ENCODE data around the gene SCLY.
A peak's percentile ranks its signal among the peaks of the same experiment; 100 is the strongest.
"Not testable (repeated sequence)": the region's sequence is repeated elsewhere in the genome, so short reads cannot be mapped to it uniquely, and the experiment has no call there.

The SCLY gene

DNA sequence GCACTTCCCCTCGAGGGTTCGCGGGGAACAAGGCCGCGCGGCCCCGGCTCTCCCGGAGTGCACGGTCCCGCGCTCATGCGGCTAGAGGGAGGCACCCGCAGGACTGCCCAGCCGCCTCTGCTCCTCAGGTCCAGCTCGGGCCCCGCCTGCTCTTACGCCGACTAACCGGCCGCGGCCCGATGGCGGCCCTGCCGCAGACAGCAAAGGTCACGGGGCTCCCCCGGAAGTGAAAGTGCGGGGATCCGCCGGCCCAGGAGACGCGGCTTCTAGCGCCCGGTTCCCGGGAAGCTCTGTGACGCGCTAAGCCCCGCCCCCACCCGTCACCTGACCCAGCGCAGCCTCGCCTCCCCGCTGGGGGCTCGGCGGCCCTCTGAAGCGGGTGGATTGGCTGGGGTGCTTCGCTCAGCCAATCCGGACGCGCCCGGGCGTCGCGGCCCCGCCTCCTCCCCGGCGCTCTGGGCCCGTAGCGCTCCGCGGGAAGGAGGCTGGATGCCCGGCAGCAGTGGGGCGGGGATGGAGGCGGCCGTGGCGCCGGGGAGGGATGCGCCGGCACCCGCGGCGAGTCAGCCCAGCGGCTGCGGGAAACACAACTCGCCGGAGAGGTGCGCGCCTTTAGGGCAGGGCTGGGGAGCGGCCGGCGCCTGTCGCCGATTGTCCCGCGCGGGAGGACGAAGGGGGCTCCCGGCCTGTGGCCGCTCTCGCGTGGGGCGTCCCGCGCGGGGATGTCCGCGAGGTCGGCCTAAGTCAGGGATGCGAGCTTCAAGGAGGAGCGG is at the start of gene SCLY:
TSS of gene SCLY (plus strand) at position 460 of the 773 bp plus-strand sequence. CDS start at position 514, 54 bp downstream.
- peak; percentile 94 to 95 for DNase-seq (ENCODE audit: low read depth in 2 of 2)

- no peak for DNase-seq (ENCODE audit: low read depth in 2 of 2)
Observed at GRCh38 chr2:238013806-238014205, 47.0 kb upstream of the SCLY start.

DNA sequence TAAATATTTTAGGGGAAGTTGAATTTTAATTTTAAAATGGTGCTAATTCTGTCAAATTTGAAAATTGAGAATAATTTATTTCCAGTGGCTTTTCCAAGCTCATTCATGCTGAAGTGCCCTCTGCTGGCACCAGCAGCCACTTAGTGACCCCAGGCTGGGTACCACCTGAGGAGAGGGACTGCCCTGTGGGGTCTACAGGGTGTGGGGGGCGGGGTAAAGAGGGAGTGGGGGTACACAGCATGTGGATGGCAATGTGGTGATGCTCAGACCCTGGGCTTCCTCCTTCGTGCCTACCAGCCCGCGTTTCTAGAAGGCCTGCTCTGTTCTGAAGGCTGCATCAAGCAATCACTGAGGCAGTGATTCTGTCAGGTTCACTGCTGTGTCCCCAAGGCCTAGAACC is 45.1 kb upstream of the SCLY start:
- DNase-seq (ENCODE audit: low read depth in 2 of 2) = no peak

DNA sequence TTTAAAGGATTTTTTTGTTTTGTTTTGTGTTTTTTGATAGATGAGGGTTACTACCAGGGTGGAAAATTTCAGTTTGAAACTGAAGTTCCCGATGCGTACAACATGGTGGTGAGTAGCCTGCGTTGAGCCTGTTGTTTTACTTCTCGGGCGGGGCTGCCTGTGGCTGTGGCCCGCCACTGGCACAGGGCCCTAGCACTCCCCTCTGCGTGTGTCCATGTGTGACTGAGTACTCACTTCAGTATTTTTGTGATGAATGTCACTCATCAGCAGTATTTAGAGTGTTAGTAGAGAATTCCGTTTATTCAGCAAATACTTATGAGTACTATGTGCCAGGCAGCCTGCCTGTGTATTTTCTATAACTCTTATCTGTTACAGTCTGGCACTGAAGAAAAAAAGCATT is 44.3 kb upstream of the SCLY start:
- DNase-seq (ENCODE audit: low read depth in 2 of 2) = no peak

DNA sequence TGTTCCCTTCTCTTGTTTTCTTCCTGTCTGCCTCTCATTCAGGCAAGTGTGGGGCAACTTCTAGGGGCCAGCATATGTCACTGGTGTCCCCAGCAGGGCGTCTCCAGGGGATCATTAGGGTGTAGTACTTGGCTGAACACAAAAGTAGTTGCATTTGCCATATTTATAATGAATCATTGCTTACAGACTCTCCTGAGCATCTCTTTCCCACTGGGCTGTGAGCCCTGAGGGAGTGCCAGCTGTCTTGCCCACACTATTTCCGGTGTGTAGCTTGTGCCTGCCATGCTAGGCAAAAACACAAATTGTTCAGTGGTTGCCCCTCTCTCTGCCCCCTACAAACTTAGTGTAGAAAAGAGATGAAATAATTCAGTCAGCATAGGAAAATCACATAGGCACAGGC is 40.8 kb upstream of the SCLY start:
- no peak for DNase-seq (ENCODE audit: low read depth in 2 of 2)

GRCh38 chr2:238020816-238021215 is 40.0 kb upstream of the SCLY start:
- DNase-seq (ENCODE audit: low read depth in 2 of 2) = no peak

DNA sequence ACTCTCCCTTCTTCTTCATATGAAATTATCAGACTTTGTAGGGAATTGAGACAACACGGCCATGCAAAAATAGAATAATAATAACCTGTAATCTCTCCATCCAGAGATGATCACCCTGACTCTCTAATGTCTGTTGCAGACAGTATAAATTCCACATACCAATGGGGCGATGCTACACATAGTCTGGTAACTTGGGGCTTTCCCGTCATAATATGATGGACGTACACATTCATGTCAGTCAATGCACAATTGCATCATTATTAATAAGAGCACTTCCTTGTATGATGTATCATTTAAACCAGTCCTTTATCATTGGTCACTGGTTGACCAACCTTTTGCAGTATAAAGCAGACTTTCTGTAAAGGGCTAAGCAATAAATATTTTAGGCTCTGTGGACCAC is 39.5 kb upstream of the SCLY start:
- DNase-seq (ENCODE audit: low read depth in 2 of 2) = no peak

DNA sequence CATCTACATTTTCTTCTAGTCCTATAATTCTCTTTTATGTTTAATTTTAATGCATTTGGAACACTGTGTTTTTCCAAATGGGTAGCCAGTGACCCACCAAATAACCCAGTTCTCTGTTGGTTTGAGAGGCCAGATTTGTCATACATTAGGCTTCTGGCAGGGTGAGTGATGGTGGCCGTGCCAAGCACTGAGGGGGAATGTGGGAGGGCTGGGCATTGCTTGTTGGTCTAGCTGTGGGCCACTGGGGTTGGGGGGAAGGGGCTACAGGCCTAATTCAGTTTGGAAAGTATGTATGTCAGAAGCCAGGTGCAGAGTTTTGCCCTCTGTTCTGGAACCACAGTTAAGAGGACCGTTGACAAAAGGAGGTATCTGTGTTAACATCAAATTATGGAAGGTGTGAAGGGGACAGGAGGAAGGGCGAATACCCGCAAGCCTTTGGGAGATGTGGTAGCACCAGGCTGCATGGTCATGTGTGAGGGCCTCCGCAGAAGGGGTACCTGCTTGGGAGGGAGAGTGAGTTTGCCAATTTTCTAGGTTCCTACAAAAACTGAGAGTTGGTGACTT is 38.1 kb upstream of the SCLY start:
- DNase-seq (ENCODE audit: low read depth in 2 of 2) = no peak

DNA sequence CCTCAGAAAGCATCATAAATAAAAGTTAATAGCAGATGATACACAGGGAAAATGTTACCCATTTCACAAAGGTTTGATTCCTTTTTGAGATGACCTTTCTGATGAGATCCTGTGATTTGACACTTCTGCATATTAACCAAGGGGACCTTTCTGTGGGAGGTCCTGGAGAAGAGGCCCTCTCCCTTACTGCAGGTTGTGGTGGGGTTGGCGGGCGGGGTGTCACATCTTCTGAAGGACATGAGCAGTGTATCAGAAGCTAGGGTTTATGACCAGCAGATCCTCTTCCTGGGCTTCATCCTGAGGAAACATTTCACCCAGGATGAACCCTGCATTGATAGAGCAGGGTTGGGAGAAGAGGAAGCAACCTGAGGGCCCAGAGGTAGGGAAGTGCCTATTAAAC is 37.2 kb upstream of the SCLY start:
- no peak for DNase-seq (ENCODE audit: low read depth in 2 of 2)

GRCh38 chr2:238024986-238025385 is 35.8 kb upstream of the SCLY start:
- DNase-seq (ENCODE audit: low read depth in 2 of 2) = no peak

- no peak for DNase-seq (ENCODE audit: low read depth in 2 of 2)
Observed at GRCh38 chr2:238025741-238026360, 35.0 kb upstream of the SCLY start.

GRCh38 chr2:238027058-238027457 is 33.7 kb upstream of the SCLY start:
- DNase-seq (ENCODE audit: low read depth in 2 of 2) = no peak

DNA sequence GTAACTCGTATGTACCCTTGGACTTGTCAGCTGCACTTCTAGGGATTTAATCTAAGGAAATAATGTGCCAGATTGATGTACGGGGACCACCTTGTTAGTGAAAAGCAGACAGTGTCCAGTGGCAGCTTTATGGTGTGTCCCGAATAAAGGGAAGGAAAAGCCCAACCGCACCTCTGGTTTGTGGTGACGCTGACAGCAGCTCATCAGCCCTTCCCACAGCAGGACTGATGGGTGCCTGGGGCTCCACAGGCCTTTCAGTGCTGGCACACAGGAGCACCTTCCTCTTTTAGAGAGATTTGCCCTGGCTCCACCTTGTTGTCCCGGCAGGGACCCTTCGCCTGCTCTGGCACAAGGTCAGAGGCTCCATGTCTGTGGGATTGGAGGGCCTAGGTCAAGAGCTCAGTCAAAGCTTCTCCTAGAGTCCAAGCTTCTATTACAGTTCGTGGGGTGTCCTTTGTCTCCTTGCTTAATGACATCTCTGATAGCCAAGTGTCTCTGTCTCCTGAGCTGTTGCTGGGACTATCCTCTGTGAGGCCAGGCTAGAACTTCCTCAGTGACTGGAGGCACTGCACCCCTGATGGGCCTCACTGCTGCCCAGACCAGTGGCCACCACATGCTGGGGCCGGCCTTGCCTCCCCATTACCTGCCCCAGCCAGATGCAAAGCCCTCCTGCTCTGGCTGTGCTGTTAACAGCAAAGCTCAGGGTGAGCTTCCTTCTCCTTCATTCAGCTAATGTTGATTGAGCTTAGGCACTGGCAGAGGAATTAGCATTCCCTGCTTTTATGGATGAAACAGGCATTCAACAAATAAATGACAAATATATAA is 33.0 kb upstream of the SCLY start:
- no peak for DNase-seq (ENCODE audit: low read depth in 2 of 2)

- DNase-seq (ENCODE audit: low read depth in 2 of 2) = no peak
Observed at GRCh38 chr2:238029853-238030252, 30.9 kb upstream of the SCLY start.

- DNase-seq (ENCODE audit: low read depth in 2 of 2) = no peak
Observed at GRCh38 chr2:238030422-238031155, 30.2 kb upstream of the SCLY start.

GRCh38 chr2:238031751-238032150 is 29.1 kb upstream of the SCLY start:
- DNase-seq (ENCODE audit: low read depth in 2 of 2) = no peak

GRCh38 chr2:238032755-238033337 is 28.0 kb upstream of the SCLY start:
- DNase-seq (ENCODE audit: low read depth in 2 of 2) = no peak

DNA sequence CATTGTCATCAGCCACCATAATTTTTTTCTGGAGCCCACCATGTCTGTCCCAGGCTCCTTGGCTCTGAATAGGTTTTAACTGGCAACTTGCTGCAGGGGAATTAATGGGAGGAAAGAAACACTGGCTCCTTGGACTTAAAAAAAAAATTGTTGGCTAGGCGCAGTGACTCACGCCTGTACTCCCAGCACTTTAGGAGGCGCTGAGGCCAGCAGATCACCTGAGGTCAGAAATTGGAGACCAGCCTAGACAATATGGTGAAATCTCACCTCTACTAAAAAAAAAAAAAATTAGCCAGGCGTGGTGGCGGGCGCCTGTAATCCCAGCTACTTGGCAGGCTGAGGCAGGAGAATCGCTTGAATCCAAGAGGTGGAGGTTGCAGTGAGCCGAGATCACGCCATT is 26.8 kb upstream of the SCLY start:
- DNase-seq (ENCODE audit: low read depth in 2 of 2) = not testable (repeated sequence)

- no peak for DNase-seq (ENCODE audit: low read depth in 2 of 2)
Observed at GRCh38 chr2:238038203-238038602, 22.6 kb upstream of the SCLY start.

- no peak for DNase-seq (ENCODE audit: low read depth in 2 of 2)
Observed at GRCh38 chr2:238039151-238039550, 21.6 kb upstream of the SCLY start.

DNA sequence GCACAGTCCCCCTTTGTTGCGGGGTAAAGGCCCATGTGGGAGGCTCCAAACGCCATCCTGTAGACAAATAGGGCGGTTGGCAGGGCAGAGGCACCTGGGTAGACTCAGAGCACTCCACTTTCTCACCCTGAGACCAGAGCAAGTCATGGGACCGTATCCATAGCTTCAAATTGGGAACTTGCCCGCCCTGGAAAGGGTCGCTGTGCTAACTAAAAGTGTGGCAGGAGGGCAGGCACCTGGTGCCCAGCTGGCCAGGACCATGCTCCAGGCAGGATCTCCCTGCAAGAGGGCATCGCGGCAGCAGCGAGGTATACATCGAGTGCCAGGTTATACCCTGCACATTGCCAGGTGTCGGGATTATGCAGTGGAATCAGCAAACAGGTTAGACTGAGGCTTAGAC is 20.8 kb upstream of the SCLY start:
- no peak for DNase-seq (ENCODE audit: low read depth in 2 of 2)

Measured in stimulated activated CD4-positive, alpha-beta T cell treated with anti-CD3 and anti-CD28 coated beads, Interleukin-1b, Interleukin-23, amount 100 ng/mL, for 4 hours (primary cell).